Left forelimb (tissue), 1 donor: Measurements from ENCODE around the gene SPOP.
"Not testable (repeated sequence)": the region's sequence is repeated elsewhere in the genome, so short reads cannot be mapped to it uniquely, and the experiment has no call there.

ENCODE experiments used
- DNase-seq: peaks from one replicate; pipeline ENCODE4 v3.0.0-alpha.2; 2018; ENCODE audit warnings: low spot score

SPOP gene

DNA sequence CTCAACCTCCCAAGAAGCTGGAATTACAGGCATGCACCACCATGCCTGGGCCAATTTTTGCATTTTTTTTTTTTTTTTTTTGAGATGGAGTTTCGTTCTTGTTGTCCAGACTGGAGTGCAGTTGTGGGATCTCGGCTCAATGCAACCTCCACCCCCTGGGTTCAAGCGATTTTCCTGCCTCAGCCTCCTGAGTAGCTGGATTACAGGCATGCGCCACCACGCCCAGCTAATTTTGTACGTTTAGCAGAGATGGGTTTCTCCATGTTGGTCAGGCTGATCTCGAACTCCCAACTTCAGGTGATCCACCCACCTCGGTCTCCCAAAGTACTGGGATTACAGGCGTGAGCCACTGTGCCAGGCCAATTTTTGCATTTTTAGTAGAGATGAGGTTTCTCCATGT is 127.1 kb downstream of the SPOP start:
- DNase-seq: not testable (repeated sequence)

GRCh38 chr17:49549691-49550678 is 127.9 kb downstream of the SPOP start:
- DNase-seq: no peak

DNA sequence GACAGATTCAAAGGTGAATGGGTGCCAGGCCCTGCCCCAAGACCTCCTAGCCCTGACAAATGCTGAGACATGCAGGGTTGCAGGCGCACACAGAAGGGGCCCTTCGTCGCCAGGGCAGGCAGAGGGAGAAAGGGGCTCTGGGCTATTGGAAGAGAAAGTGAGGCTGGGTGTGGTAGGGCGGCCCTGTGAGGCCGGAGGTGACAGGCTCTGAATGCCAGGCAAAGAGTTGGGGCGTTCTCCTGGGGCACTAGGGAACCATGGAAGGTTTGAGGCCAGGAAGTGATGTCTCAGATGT is 128.6 kb downstream of the SPOP start:
- DNase-seq: no peak
